ELR (cell line): ENCODE results near the gene PCDHAC1.
"Not testable (repeated sequence)": the region's sequence is repeated elsewhere in the genome, so short reads cannot be mapped to it uniquely, and the experiment has no call there.

Experiments
- DNase-seq: peaks from one replicate; pipeline ENCODE4 v3.0.0-alpha.2; 2015; ENCODE audit warnings: low read depth

PCDHAC1 gene

DNA sequence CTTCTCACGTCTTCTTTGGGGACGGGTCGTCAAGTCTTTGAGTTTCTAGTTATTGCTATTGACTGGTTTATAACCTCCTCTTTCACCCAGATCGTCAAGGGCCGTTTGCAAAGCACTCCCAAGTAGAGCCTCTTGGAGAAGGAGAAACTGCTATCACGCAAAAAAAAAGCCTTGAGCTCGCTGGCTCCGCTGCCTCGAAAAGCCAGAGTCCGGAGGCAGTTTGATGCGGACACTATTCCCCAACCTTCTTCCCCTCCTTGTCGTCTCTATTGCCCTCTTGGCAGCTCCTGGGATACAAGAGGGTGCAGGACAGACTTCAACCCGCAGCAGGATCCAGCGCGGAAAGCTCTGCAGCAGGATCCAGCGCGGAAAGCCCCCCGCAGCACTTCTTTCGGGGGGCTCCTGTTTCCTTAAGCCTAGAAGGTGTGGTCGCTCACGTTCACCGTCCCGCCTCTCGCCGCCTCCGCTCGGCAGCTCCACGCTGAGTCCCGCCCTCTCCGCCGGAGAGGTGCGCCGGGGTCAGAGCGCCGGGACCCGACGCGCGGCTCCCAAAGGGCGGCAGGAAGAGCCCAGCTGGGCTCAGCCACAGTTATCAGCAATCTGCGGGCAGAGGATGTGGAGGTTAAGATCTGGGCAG lies at the start of gene PCDHAC1:
Gene PCDHAC1, plus strand, starts transcription at position 494 of the 637 bp plus-strand sequence. CDS start 594 bp downstream, outside the sequence.
- DNase-seq, result no peak

- DNase-seq, result not testable (repeated sequence)
These were observed 49.4 kb upstream of the PCDHAC1 start for GRCh38 chr5:140876541-140877261.

DNA sequence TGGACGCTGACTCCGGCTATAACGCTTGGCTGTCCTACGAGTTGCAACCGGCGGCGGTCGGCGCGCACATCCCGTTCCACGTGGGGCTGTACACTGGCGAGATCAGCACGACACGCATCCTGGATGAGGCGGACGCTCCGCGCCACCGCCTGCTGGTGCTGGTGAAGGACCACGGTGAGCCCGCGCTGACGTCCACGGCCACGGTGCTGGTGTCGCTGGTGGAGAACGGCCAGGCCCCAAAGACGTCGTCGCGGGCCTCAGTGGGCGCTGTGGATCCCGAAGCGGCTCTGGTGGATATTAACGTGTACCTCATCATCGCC lies 48.9 kb upstream of the PCDHAC1 start:
- DNase-seq, result no peak

DNA sequence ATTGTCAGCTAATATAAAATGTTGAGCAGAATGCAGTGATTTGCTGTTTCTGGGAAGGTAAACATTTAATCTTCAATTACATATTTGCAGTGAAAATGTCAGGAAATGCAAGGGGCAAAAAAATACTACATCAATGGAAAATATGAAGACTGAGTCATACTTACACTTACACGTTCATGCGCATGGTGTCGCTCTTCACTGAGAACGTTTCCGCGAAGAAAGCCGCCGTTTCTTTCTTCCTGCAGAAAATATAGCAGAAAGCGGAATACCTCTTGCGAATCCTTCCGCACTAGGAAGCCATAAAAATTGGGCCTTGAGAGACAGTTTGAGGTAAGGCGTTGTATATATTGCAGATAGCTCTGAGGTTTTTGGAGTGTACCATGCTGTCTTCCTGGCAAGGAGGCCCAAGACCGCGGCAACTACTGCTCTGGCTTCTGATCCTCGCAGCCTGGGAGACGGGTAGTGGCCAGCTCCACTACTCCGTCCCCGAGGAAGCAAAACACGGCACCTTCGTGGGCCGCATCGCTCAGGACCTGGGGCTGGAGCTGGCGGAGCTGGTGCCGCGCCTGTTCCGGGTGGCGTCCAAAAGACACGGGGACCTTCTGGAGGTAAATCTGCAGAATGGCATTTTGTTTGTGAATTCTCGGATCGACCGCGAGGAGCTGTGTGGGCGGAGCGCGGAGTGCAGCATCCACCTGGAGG lies 44.1 kb upstream of the PCDHAC1 start, which contains the start of gene PCDHA13:
Gene PCDHA13, plus strand, starts transcription at position 236 of the 702 bp plus-strand sequence. Its CDS starts 145 bp downstream, at position 381.
- no peak for DNase-seq

GRCh38 chr5:140882591-140882899 lies 43.6 kb upstream of the PCDHAC1 start:
- DNase-seq, result peak; percentile 2

DNA sequence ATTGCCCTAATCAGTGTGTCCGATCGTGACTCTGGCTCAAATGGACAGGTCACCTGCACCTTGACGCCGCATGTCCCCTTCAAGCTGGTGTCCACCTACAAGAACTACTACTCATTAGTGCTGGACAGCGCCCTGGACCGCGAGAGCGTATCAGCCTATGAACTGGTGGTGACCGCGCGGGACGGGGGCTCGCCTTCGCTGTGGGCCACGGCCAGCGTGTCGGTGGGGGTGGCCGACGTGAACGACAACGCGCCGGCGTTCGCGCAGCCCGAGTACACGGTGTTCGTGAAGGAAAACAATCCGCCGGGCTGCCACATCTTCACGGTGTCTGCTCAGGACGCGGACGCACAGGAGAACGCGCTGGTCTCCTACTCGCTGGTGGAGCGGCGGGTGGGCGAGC lies 42.7 kb upstream of the PCDHAC1 start:
- no peak for DNase-seq

DNA sequence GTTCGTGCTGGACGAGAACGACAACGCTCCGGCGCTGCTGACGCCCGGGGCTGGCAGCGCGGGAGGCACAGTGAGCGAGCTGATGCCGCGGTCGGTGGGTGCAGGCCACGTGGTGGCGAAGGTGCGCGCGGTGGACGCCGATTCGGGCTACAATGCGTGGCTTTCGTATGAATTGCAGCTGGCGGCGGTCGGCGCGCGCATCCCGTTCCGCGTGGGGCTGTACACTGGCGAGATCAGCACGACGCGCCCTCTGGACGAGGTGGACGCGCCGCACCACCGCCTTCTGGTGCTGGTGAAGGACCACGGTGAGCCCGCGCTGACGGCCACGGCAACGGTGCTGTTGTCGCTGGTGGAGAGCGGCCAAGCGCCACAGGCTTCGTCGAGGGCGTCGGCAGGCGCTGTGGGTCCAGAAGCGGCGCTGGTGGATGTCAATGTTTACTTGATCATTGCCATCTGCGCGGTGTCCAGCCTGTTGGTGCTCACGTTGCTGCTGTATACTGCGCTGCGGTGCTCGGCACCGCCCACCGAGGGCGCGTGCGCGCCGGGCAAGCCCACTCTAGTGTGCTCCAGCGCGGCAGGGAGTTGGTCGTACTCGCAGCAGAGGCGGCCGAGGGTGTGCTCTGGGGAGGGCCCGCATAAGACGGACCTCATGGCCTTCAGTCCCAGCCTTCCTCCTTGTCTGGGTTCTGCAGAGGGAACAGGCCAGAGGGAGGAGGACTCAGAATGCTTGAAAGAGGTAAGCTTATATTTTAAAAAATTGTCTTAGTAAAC lies 42.0 kb upstream of the PCDHAC1 start:
- no peak for DNase-seq

- no peak for DNase-seq
These were observed 9.8 kb upstream of the PCDHAC1 start for GRCh38 chr5:140916325-140916724.

- DNase-seq, result no peak
These were observed 2.5 kb upstream of the PCDHAC1 start for GRCh38 chr5:140923601-140924000.

- no peak for DNase-seq
These were observed 536 bp downstream of the PCDHAC1 start for GRCh38 chr5:140926443-140927227.

- DNase-seq, result no peak
These were observed 1.1 kb downstream of the PCDHAC1 start for GRCh38 chr5:140927228-140927573.

DNA sequence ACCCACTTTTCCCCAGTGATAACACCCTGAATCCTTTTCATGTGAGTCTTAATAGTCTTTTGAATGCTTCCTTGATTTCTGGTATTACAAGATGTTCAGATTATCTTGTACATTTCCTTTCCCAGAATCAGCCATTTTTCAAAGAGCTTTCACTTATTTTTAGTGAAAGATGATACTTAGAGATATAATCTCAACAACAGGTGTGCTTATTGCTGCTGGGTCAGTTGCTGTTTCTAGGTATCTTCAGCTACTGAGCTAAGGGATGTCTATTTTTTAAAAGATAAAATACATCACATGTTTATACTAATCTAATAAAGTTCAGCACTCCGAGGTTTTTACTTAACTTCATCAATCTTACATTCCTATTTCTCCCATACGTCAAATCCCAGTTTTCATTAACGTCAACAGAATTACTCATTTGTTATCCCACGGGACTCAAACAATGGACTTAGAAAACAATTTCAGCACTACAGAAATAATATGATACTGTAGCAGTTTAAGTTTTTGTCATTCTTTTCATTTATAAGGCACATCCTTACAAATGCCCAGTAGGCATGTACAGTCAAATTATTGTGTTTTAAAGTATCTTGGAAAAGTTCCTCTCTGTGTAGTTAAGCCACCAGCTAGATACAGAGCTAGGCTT lies 9.0 kb downstream of the PCDHAC1 start:
- no peak for DNase-seq

DNA sequence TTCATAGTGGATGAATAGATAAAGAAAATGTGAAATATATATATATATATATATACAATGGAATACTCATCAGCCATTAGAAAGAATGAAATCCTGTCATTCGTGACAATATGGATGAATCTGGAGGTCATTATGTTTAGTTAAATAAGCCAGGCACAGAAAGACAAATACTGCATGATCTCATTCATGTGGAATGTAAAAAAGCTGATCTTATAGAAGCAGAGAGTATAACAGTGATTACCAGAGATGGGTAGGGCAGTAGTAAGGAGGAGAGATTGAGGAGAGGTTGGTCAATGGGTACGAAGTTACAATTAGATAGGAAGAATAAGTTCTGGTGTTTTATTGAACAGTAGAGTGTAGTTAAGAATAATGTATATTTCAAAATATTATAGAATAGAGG lies 20.5 kb downstream of the PCDHAC1 start:
- no peak for DNase-seq

GRCh38 chr5:140951636-140952035 lies 25.5 kb downstream of the PCDHAC1 start:
- no peak for DNase-seq

DNA sequence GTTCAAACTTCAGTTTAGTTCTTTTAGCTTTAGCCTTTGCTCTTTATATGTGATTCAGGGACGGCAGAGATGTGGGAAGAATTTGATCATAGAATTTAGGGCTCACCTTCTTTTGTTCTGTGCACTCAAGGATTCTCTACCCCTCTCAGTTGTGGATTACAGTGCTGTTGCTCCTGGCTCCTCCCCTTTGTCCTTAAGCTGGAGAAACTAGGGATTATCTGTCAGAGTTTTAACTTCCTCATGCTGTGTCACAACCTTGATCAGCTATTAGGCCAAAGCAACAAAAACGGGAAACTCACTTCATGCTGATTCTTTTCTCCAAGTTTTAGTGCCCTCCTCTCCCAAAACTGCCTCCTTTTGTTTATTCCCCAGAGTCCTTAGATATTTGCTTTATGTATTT lies 27.1 kb downstream of the PCDHAC1 start:
- no peak for DNase-seq

- DNase-seq, result no peak
These were observed 36.1 kb downstream of the PCDHAC1 start for GRCh38 chr5:140962190-140962589.

DNA sequence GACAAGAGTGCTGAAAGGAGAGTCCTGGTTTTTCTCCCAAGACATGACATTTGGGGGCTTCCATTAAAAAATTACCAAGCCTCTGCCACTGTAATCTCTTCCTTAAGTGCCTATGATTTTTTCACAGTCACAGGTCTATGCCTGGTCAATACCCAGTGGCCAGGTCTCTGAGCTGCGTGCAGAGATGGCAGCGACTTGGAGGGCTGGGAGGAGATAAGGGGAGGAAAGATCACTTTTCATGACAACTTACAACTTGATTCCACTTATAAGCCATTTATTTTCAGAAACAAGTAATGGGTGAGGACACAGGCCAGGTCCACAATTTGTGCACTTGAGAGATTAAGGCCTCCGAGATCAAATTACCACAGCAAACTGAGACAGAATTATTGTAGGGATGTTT lies 38.3 kb downstream of the PCDHAC1 start:
- no peak for DNase-seq

GRCh38 chr5:140965905-140966292 lies 39.8 kb downstream of the PCDHAC1 start:
- DNase-seq, result no peak

DNA sequence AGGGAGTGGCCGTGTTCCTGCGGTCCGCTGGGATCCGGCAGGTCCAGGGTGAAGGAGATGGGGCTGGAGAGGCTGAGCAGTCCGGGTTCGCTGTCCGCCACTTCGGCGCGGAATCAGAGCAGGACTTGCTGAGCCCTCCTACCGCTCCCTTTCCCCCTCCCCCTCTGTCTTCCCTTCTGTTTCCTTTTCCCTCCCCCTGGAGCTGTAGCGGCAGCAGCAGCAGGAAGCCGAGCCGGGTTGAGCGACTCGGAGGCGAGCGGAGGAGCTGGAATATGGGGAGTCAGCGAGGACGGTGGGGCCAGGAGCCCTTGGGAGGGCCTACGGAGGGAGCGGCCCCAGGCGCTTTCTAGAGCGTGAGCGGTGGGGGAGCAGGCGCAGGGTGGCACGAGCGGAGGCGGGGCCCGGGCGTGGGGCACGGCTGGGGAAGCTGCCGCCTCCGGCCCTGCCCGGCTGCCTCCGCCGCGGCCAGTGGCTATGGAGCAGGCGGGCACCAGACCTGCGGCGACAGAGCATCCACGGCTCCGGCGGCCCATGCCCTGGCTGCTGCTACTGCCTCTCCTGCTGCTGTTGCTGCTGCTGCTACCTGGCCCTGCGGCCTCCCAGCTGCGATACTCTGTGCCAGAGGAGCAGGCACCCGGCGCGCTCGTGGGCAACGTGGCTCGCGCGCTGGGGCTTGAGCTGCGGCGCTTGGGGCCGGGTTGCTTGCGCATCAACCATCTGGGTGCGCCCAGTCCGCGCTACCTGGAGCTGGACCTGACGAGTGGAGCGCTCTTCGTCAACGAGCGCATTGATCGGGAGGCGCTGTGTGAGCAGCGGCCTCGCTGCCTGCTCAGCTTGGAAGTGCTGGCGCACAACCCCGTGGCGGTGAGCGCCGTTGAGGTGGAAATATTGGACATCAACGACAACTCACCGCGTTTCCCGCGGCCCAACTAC lies 40.5 kb downstream of the PCDHAC1 start, which contains the start of gene PCDHAC2:
Gene PCDHAC2, plus strand, starts transcription at position 184 of the 933 bp plus-strand sequence. Its CDS starts 291 bp downstream, at position 475.
- no peak for DNase-seq
